MM.1S (cell line): ENCODE data around the gene ANKRD2.
"Not testable (repeated sequence)": the region's sequence is repeated elsewhere in the genome, so short reads cannot be mapped to it uniquely, and the experiment has no call there.

ENCODE experiments used
- CTCF ChIP-seq: fragments of 300-600 bp; sonication (generic); IDR thresholded peaks from 2 replicates; pipeline ENCODE4 v1.5.1; 2016; ENCODE audit warnings: antibody characterized with exemption, low read length, mixed read lengths
- EZH2phosphoT487 ChIP-seq: fragments of 300-600 bp; sonication (generic); IDR thresholded peaks from 2 replicates; pipeline ENCODE4 v1.6.1; 2018; ENCODE audit warnings: antibody characterized with exemption, low read length

- TF ChIP-seq EZH2phosphoT487, CTCF: not testable (repeated sequence)
Observed at GRCh38 chr10:97560731-97561381, 11.7 kb upstream of the ANKRD2 start.
